Astrocyte (in vitro differentiated cells and primary cell): ENCODE measurements around the gene PPP1R15B.

ENCODE experiments used
- EZH2 ChIP-seq: IDR thresholded peaks from 2 replicates; pipeline ENCODE4 v1.6.1; 2012; ENCODE audit warnings: mild to moderate bottlenecking, low read length, inconsistent platforms; ENCODE audit not compliant: insufficient read depth
- TF ChIP-seq, protein P1 (sequence below): IDR thresholded peaks from 2 replicates; pipeline ENCODE4 v1.5.1; 2011; ENCODE audit warnings: low read depth, mild to moderate bottlenecking, inconsistent platforms, low read length, moderate library complexity; ENCODE audit not compliant: insufficient read depth

DNA sequence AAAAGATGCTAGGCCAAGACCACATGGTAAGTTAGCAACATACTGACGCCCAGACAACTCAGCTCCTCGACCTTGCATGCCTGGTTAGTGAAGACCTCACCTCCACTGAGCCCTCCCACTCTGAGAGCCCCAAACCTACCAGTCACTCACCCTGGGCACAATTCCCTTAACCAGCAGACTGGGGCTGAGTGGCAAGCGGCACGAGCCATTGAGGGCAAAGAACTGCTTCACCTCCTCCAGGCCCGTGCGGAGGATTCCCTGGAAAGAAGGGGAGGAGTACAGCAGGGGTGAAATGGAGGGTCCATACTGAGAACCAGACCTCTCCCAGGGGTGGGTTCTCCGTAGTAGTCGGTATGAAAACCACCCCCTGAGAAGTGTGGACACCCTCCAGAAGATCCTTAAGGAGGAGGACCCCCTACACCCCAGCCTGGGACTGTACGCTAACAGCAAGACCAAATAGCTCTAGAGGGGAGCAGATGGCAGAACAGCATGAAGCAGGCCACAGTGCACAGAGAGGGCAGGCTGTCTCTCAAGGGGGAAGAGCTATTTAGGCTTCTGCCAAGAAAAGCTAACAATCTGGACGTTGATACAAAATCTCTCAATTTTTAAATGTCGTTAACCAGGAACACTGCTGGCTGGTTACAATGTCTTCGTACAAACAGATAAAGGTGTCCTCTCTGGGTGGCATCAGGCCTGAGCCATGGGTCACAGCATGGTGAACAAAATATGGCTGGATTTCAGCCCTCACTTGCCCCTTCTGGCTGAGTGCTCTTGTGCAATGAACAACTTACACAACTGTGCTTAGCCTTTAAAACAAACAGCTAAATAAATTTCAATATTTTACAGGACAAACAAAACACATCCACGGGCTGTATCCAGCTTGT is 31.0 kb upstream of the PPP1R15B start:
- TF ChIP-seq, protein P1, sequence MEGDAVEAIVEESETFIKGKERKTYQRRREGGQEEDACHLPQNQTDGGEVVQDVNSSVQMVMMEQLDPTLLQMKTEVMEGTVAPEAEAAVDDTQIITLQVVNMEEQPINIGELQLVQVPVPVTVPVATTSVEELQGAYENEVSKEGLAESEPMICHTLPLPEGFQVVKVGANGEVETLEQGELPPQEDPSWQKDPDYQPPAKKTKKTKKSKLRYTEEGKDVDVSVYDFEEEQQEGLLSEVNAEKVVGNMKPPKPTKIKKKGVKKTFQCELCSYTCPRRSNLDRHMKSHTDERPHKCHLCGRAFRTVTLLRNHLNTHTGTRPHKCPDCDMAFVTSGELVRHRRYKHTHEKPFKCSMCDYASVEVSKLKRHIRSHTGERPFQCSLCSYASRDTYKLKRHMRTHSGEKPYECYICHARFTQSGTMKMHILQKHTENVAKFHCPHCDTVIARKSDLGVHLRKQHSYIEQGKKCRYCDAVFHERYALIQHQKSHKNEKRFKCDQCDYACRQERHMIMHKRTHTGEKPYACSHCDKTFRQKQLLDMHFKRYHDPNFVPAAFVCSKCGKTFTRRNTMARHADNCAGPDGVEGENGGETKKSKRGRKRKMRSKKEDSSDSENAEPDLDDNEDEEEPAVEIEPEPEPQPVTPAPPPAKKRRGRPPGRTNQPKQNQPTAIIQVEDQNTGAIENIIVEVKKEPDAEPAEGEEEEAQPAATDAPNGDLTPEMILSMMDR: no peak
- no peak for TF ChIP-seq EZH2
